HG03097 (cell line): ENCODE results near the gene MTG2.
"Not testable (repeated sequence)": the region's sequence is repeated elsewhere in the genome, so short reads cannot be mapped to it uniquely, and the experiment has no call there.

Experiments
- ATAC-seq: cut with Tn5 transposase; IDR thresholded peaks from one replicate; pipeline ENCODE4 v1.9.1; 2021; ENCODE audit not compliant: unreplicated experiment, low FRiP score

The MTG2 gene

GRCh38 chr20:62145688-62146018 lies 37.2 kb upstream of the MTG2 start:
- no peak for ATAC-seq

- no peak for ATAC-seq
Observed at GRCh38 chr20:62146019-62146755, 36.6 kb upstream of the MTG2 start.

DNA sequence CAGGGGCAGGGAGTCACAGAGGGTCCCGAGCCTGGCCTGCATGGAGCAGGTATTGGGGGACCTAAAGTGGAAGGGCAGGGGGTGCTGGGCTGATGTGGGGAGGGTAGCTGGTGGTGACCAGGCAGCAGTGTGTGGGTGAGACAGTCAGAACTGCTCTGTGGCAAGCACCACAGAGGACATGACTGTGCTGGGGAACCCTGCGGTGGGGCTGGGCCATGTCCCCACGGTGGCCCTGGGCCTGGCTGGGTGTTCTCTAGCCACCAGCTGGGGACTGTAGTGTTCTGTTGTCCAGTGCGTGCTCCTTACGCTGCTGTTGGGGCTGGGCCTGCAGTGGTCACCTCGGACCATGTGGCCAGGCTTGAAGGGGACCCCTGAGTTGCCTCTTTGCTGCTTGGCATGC lies 35.7 kb upstream of the MTG2 start:
- ATAC-seq = no peak

- no peak for ATAC-seq
Observed at GRCh38 chr20:62147528-62147927, 35.3 kb upstream of the MTG2 start.

DNA sequence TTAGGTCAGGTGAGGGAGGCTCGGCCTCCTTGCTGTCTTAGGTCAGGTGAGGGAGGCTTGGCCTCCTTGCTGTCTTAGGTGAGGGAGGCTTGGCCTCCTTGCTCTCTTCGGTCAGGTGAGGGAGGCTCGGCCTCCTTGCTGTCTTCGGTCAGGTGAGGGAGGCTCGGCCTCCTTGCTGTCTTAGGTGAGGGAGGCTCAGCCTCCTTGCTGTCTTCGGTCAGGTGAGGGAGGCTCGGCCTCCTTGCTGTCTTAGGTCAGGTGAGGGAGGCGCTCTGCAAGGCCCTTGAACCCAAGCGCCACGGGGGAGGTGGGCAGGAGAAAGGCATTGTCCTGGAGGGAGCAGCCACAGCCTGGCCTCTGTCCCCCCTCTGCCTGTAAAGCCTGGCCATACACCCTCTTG lies 34.4 kb upstream of the MTG2 start:
- ATAC-seq = not testable (repeated sequence)

GRCh38 chr20:62148908-62149314 lies 33.9 kb upstream of the MTG2 start:
- ATAC-seq = no peak

DNA sequence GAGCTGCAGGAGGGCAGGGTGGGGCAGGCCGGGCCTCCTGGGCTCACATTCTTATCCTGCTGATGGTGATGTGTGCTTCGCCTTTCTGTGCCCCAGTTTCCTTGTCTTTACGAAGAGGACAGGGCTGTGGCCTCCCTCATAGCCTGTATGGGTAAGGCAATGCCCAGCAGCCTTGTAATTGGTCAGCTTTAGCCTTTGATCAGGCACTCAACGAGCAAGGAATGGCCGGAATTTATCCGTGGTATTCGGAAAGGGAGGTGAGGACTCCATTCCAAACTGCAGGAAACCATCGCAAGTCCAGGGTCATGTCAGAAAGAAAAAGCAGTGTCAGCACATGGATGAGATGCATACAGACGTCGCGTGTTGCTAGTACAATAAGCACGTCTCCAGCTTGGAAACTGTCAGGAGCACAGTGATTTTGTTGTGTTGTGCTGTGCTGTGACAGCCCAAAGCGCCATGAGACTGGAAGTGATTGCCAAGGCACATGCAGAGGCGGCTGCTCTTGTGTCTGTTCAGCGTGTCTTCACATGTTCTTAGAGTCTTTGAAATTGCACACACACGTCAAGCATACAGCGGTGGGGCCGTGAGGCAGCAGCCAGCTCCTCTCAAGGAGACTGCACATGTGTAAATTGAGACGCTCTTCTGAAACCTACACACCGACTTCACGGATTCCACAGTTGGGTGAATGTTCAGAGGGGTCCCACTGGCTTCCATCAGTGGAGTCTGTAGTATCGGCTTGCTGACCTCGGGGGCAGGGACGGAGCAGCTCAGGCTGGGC lies 33.1 kb upstream of the MTG2 start:
- ATAC-seq = no peak

- no peak for ATAC-seq
Observed at GRCh38 chr20:62150310-62150575, 32.6 kb upstream of the MTG2 start.

DNA sequence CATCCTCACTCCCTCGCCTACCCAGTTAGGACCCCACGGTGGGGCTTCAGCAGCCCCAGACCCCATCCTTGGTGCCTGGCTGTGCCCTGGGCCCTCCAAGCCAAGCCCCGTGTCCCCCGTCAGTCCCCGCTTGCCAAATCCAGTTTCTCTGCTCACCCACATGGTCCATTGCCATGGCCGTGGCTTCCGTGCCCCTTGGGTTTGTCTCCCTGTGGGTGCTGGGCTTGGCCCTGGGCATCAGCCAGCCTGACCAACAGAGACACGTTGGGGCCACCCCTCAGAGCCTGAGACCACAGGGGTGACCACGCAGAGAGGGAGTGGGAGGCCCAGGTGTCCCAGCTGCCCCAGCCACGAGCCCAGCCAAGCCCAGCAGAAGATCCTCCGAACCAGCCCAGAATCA lies 31.6 kb upstream of the MTG2 start:
- no peak for ATAC-seq

DNA sequence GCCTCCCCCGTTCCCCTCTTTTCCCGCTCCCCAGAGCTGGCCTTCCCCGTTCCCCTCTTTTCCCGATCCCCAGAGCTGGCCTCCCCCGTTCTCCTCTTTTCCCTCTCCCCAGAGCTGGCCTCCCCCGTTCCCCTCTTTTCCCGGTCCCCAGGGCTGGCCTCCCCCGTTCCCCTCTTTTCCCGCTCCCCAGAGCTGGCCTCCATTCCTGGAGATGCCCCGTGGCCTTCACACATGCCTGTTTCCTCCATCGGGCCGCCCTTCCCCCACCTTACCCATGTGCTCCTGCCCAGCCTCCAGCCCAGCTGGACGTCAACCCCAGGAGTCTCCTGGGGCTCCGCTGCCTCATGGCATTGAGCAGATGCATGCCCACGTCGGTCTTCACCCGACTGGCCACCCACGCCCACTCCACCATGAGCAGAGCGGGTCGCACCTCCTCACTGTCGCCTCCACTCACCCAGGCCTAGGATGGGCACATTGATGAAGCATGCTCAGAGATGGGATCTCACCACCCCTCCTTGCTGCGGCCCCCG lies 30.9 kb upstream of the MTG2 start:
- ATAC-seq = no peak

GRCh38 chr20:62155428-62156253 lies 27.2 kb upstream of the MTG2 start:
- no peak for ATAC-seq

DNA sequence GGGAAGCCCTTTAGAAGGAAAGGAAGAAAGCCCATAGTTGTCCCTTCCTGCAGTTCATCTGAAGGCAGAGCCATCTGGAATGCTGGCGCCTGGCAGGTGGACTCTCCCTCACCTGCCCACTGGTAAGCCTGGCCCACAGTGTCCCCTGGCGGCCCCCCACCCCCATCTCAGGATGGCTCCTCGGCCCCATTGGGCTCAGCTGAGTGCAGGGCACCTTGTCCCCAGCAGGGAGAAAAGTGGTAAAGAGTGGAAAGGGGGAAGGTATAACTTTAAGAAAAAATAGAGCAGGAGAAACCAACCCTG lies 26.6 kb upstream of the MTG2 start:
- no peak for ATAC-seq

GRCh38 chr20:62156592-62157386 lies 26.0 kb upstream of the MTG2 start:
- no peak for ATAC-seq

GRCh38 chr20:62157387-62158087 lies 25.3 kb upstream of the MTG2 start:
- ATAC-seq = no peak

DNA sequence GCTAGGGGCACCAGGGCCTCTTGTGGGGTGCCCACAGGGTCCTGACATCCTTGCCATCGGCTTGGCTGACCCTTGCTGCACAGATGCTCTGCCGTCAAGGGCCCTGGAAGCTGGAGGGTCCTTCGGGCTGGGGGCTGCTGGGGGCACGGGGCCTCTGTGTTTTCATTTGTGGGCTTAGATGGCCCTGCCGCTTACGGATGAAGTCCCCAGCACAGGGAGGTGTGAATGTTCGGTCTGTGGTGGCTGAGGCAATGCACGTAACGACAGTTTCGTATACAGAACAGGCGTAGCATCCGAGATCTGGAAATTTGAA lies 24.8 kb upstream of the MTG2 start:
- ATAC-seq = no peak

DNA sequence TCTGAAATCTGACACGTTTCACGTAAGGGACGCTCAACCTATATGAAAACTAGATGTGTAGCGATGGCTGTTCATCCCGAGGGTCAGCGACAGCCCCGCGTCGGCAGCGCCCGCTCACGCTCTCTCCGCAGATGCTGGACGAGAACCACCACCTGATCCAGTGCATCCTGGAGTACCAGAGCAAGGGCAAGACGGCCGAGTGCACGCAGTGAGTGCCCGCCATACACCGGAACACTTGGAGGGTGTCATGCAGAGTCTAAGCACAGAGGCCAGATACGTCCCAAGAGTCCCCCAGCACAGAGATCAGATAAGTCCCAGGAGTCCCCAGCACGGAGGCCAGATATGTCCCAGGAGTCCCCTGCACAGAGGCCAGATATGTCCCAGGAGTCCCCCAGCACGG lies 24.3 kb upstream of the MTG2 start:
- ATAC-seq = no peak

DNA sequence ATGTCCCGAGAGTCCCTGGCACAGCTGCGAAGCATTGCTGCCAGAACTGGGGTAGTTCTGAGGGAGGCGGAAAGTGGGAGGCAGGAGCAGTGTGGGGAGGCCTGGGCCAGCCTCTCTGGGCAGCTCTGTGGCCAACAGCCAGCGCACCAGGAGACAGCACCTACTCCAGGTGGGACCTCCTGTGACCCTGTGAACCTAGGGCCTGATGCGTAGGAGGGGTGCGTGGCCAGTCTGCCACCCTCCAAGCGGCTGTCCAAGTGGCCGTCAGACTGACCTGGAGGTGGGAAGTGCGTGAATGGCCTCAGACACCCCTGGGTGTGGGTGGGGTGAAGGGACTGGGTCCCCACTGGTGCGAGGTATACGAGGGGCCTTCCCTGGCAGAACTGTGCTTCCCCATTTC lies 23.8 kb upstream of the MTG2 start:
- no peak for ATAC-seq

DNA sequence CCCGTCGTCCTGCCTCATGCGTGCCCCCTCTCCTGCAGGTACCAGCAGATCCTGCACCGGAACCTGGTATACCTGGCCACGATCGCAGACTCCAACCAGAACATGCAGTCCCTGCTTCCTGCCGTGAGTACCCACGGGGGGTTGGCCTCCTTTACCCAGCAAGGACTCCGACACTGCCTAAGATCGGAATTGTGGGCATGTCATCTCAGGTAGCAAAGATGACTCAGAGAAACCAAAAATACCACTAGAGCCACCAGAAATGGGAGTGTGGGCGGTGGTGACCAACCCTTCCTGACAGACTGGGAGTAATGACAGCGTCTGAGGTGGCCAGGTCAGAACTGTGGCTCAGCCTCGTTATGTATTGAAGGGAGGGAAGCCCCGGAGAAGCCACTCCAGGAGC lies 23.0 kb upstream of the MTG2 start:
- no peak for ATAC-seq

GRCh38 chr20:62160253-62160652 lies 22.6 kb upstream of the MTG2 start:
- ATAC-seq = no peak

- no peak for ATAC-seq
Observed at GRCh38 chr20:62160876-62161275, 22.0 kb upstream of the MTG2 start.
